ENCODE data around the gene HDDC2. TPM values are rescaled to one million over a fixed set of nuclear protein-coding genes. Genes with fewer than 3 reads are reported as not detected.

HDDC2 gene
- total RNA-seq, 4 donors from 2014 or later = 42.6 to 76.6 (median 62.3) TPM

DNA sequence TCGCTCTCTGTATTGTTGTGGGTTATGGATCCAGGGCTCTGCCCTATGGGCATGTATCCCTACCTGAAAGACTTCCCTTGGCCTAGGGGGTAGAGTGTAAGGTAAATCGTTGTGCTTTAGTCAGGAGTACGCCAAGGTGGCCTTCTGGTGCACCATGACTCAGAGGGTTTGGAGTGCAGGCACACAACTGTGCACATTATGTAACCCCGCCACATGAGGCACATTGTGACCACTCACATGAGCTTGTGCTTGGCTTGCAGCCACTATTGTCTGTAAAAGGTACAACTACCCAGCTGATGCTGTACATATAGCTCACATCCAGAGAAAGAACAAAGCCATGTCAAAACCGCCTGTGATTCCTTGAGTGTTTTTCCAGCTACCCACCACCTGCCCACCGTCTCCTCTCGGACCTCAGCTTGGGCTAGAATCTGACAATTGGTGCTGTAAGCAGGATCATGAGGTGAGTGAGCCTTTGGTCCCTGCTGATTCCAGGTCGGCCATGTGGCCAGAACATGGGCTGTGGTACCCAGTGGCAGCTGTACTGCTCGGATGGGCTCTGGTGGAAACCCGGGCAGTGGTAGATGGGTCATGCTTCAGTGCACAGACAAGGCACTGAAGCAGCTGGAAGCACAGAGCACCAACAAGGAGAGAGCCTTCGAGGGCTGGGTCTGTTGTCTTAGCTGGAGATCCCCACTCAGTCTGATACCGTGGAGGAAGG lies 33.8 kb downstream of the HDDC2 start:
- Histone ChIP-seq H3K27ac (no peak overlapping the region), H3K4me3 (no peak overlapping the region), H3K4me1 (no peaks in the 10 kb centered on the region), H3K36me3 (peaks cover 0 to 28% (median 0%) of the 10 kb centered on the region in 3 donors), H3K9me3 (no peaks in the 10 kb centered on the region), H3K27me3 (no peaks in the 10 kb centered on the region)
- DNase-seq (ENCODE audit: low spot score in 2 of 2) = no peak
- TF ChIP-seq EP300 (IDR thresholded peaks at IDR 0.05) = no peak
- WGBS, 2 donors = 86 to 93% methylated on average over 12 of the region's 12 CpGs

DNA sequence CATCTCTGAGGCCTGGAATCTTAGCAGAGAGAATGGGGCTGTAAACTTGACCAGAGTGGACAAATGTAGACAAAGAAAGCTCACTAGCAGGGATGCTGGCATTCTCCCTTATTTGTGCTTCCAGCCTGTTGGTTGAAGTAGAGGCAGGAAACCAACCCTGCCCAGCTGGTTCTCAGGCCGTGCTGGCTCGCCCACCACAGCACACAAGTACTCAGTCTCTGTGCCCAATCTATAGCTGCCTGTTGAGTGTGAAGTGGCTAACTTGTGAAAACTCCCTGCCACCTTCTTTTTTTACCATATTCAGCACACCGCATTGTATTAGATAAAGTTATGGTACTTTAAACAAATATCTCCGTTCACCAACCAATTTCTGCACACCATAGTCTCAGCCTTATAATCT lies 37.3 kb downstream of the HDDC2 start:
- Histone ChIP-seq H3K27ac (no peak overlapping the region), H3K4me1 (peaks cover 0 to 4% (median 0%) of the 10 kb centered on the region in 4 donors), H3K9me3 (no peaks in the 10 kb centered on the region), H3K4me3 (no peak overlapping the region), H3K36me3 (no peaks in the 10 kb centered on the region), H3K27me3 (no peaks in the 10 kb centered on the region)
- DNase-seq (ENCODE audit: low spot score in 2 of 2) = no peak
- 66 to 82% methylated on average over 4 of the region's 4 CpGs for WGBS, 2 donors
- TF ChIP-seq EP300 (IDR thresholded peaks at IDR 0.05) (no peak), POLR2A (IDR thresholded peaks at IDR 0.05) (no peak)
- TF ChIP-seq, protein P1, sequence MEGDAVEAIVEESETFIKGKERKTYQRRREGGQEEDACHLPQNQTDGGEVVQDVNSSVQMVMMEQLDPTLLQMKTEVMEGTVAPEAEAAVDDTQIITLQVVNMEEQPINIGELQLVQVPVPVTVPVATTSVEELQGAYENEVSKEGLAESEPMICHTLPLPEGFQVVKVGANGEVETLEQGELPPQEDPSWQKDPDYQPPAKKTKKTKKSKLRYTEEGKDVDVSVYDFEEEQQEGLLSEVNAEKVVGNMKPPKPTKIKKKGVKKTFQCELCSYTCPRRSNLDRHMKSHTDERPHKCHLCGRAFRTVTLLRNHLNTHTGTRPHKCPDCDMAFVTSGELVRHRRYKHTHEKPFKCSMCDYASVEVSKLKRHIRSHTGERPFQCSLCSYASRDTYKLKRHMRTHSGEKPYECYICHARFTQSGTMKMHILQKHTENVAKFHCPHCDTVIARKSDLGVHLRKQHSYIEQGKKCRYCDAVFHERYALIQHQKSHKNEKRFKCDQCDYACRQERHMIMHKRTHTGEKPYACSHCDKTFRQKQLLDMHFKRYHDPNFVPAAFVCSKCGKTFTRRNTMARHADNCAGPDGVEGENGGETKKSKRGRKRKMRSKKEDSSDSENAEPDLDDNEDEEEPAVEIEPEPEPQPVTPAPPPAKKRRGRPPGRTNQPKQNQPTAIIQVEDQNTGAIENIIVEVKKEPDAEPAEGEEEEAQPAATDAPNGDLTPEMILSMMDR (IDR thresholded peaks at IDR 0.05) = no peak

DNA sequence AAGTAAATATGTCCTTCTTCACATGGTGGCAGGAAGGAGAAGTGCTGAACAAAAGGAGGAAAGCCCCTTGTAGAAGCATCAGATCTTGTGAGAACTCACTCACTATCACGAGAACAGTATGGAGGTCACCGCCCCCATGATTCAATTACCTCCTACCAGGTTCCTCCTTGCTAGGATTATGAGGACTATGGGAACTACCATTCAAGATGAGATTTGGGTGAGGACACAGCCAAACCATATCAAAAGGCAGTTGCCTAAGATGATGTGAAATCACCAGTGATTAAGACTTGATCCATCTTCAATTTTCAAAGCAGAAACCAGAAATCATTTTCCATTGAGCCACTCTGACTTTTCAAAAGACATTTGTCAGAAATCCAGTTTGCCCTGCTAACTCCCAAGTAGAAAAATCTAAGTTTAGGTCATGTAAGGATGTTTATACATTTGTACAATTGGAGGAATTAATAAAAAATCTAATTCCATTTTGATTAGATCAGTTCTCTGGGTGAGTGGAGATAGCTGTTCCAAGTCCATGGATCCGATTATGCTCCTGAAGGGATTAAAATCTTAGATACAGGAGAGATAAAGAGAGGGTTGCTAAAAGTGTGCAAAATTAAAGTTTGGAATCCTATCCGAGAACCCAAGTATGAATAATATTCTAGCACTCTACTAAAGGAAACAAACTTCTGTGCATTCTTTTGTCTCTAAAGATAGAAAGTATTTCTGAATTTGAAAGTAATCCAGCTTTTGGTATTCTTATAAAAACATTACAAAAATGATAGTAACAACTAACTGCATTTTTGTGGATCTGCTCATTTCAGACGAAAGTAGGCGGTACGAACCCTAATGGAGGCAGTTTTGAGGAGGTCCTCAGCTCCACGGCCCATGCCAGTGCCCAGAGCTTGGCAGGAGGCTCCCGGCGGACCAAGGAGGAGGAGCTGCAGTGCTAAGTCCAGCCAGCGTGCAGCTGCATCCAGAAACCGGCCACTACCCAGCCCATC lies 39.5 kb downstream of the HDDC2 start:
- no peak overlapping the region for H3K4me3 ChIP-seq
- H3K27me3 ChIP-seq = no peaks in the 10 kb centered on the region
- 58 to 63% methylated on average over 12 of the region's 12 CpGs for WGBS, 2 donors
- no peak for DNase-seq (ENCODE audit: low spot score in 2 of 2)
- no peak for TF ChIP-seq EP300 (IDR thresholded peaks at IDR 0.05)
- no peak for TF ChIP-seq POLR2A (IDR thresholded peaks at IDR 0.05)
- no peaks in the 10 kb centered on the region for H3K9me3 ChIP-seq
- H3K4me1 ChIP-seq = peaks cover 0 to 4% (median 0%) of the 10 kb centered on the region in 4 donors
- peak overlapping the region in 2 of 4 donors; percentile 29 to 43 for H3K27ac ChIP-seq
- no peaks in the 10 kb centered on the region for H3K36me3 ChIP-seq

DNA sequence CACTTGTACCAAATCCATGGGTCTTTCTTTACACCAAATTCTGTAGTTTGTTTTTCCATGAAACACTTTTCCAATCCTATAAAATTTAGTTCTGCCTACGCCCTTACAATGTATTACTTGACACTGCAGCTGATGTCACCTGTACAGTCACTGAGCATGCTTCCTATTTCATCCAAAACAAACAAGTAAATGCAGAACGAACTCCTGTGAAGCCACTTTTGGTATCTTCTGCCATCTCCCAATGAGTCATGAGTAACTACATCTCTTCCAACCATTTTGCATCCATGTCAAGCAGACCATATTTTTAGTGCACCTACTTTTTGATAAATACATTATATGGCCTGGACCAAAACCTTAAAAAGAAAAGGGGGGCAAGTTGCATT lies 42.4 kb downstream of the HDDC2 start:
- WGBS, 2 donors = 79 to 90% methylated on average over 2 of the region's 2 CpGs
- no peak for TF ChIP-seq EP300 (IDR thresholded peaks at IDR 0.05)
- TF ChIP-seq, protein P1 (IDR thresholded peaks at IDR 0.05) = no peak
- TF ChIP-seq POLR2A (IDR thresholded peaks at IDR 0.05) = no peak

DNA sequence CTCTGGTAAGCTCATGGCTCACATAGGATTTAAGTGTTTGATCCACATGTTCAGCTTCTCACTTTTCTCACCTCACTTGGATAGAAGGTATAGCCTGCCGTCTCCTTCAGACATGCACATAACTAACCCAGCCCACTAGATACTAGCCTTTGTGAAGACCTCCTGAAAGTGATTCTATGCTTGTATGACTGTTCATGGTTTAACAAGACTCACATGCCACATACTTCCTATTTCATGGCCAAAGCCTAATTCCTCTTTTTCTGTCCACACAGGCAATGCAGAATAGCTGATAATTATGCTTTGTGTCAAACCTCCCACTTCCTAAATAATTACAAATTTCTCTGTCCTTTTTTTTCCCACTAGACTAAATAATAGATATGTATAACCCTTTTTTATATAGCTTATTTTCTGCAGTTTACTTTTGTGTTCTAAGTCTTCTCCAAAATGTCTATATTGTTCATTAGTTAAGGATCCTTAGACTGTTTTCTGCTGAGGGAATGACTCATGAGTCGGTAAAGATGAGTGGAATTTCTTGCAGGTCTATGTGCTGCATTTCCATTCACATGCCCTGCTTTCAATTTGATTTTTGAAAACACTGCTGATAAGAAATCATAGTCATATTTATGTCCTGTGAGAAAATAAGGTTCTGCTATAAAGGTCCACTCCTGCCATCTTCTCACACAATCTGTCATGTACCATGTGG lies 43.0 kb downstream of the HDDC2 start:
- DNase-seq (ENCODE audit: low spot score in 2 of 2) = no peak
- Histone ChIP-seq H3K4me1 (peaks cover 0 to 4% (median 0%) of the 10 kb centered on the region in 4 donors), H3K36me3 (no peaks in the 10 kb centered on the region), H3K9me3 (no peaks in the 10 kb centered on the region), H3K4me3 (no peak overlapping the region), H3K27ac (no peak overlapping the region), H3K27me3 (no peaks in the 10 kb centered on the region)
- TF ChIP-seq, protein P1 (IDR thresholded peaks at IDR 0.05) = no peak
- TF ChIP-seq EP300 (IDR thresholded peaks at IDR 0.05) (no peak), POLR2A (IDR thresholded peaks at IDR 0.05) (no peak)
- WGBS, 2 donors = 90 to 94% methylated on average over 2 of the region's 2 CpGs

More for the DNA sequence above, 42.4 kb downstream of the HDDC2 start:
- Histone ChIP-seq H3K27ac (no peak overlapping the region), H3K27me3 (no peaks in the 10 kb centered on the region), H3K4me3 (no peak overlapping the region), H3K36me3 (no peaks in the 10 kb centered on the region), H3K9me3 (no peaks in the 10 kb centered on the region), H3K4me1 (peaks cover 0 to 4% (median 0%) of the 10 kb centered on the region in 4 donors)
- no peak for DNase-seq (ENCODE audit: low spot score in 2 of 2)
